Measurements from ENCODE around the gene CALHM6. TPM values are rescaled to one million over a fixed set of nuclear protein-coding genes. Genes with fewer than 3 reads are reported as not detected.
"Not testable (repeated sequence)": the region's sequence is repeated elsewhere in the genome, so short reads cannot be mapped to it uniquely, and the experiment has no call there.

Gene CALHM6
- total RNA-seq, 1 donor from 2014 or later, result 1.3 TPM

- Mint-ChIP-seq H3K4me3 (no peak overlapping the region), H3K36me3 (ENCODE audit: low read depth) (peaks cover 6% of the 10 kb centered on the region), H3K9me3 (peaks cover 17% of the 10 kb centered on the region), H3K27me3 (ENCODE audit: low read depth) (no peaks in the 10 kb centered on the region), H3K4me1 (peaks cover 8% of the 10 kb centered on the region), H3K27ac (ENCODE audit: unreplicated experiment) (no peak overlapping the region)
- TF ChIP-seq CTCF (conservative IDR thresholded peaks at IDR 0.05), result no peak
- DNase-seq (ENCODE audit: low read depth, low spot score), result no peak
These were observed 30.6 kb downstream of the CALHM6 start for GRCh38 chr6:116491610-116492330.

- no peaks in the 10 kb centered on the region for H3K27me3 Mint-ChIP-seq (ENCODE audit: low read depth)
These were observed 31.3 kb downstream of the CALHM6 start for GRCh38 chr6:116492331-116493067.

GRCh38 chr6:116495161-116495560 lies 34.0 kb downstream of the CALHM6 start:
- not testable (repeated sequence) for H3K36me3 Mint-ChIP-seq (ENCODE audit: low read depth); DNase-seq (ENCODE audit: low read depth, low spot score); H3K4me3 Mint-ChIP-seq; H3K27me3 Mint-ChIP-seq (ENCODE audit: low read depth); H3K27ac Mint-ChIP-seq (ENCODE audit: unreplicated experiment); H3K4me1 Mint-ChIP-seq; H3K9me3 Mint-ChIP-seq

More at GRCh38 chr6:116492331-116493067, 31.3 kb downstream of the CALHM6 start:
- Mint-ChIP-seq H3K4me1 (peaks cover 8% of the 10 kb centered on the region), H3K4me3 (no peak overlapping the region), H3K36me3 (ENCODE audit: low read depth) (peaks cover 6% of the 10 kb centered on the region), H3K9me3 (peaks cover 15% of the 10 kb centered on the region), H3K27ac (ENCODE audit: unreplicated experiment) (no peak overlapping the region)
- TF ChIP-seq CTCF (conservative IDR thresholded peaks at IDR 0.05), result no peak
- no peak for DNase-seq (ENCODE audit: low read depth, low spot score)

GRCh38 chr6:116497113-116497676 lies 36.0 kb downstream of the CALHM6 start:
- no peak for TF ChIP-seq CTCF (conservative IDR thresholded peaks at IDR 0.05)
- H3K4me3 Mint-ChIP-seq, result no peak overlapping the region
- DNase-seq (ENCODE audit: low read depth, low spot score), result no peak
- H3K9me3 Mint-ChIP-seq, result peaks cover 6% of the 10 kb centered on the region
- H3K36me3 Mint-ChIP-seq (ENCODE audit: low read depth), result no peaks in the 10 kb centered on the region
- H3K27me3 Mint-ChIP-seq (ENCODE audit: low read depth), result no peaks in the 10 kb centered on the region
- H3K27ac Mint-ChIP-seq (ENCODE audit: unreplicated experiment), result no peak overlapping the region
- peaks cover 9% of the 10 kb centered on the region for H3K4me1 Mint-ChIP-seq

GRCh38 chr6:116500969-116501433 lies 39.8 kb downstream of the CALHM6 start:
- no peak for TF ChIP-seq CTCF (conservative IDR thresholded peaks at IDR 0.05)
- Mint-ChIP-seq H3K27ac (ENCODE audit: unreplicated experiment) (no peak overlapping the region), H3K4me3 (no peak overlapping the region)

More at GRCh38 chr6:116500969-116501433, 39.8 kb downstream of the CALHM6 start:
- H3K27me3 Mint-ChIP-seq (ENCODE audit: low read depth), result peaks cover 5% of the 10 kb centered on the region
- peaks cover 4% of the 10 kb centered on the region for H3K4me1 Mint-ChIP-seq
- H3K9me3 Mint-ChIP-seq, result peaks cover 18% of the 10 kb centered on the region
- DNase-seq (ENCODE audit: low read depth, low spot score), result no peak
- peaks cover 12% of the 10 kb centered on the region for H3K36me3 Mint-ChIP-seq (ENCODE audit: low read depth)

Data from neural crest cell (in vitro differentiated cells).